ENCODE results near the gene CARD14. TPM values are rescaled to one million over a fixed set of nuclear protein-coding genes. Genes with fewer than 3 reads are reported as not detected.
"Not testable (repeated sequence)": the region's sequence is repeated elsewhere in the genome, so short reads cannot be mapped to it uniquely, and the experiment has no call there.

CARD14 gene
- polyA plus RNA-seq, 3 donors from 2014 or later = not detected

DNA sequence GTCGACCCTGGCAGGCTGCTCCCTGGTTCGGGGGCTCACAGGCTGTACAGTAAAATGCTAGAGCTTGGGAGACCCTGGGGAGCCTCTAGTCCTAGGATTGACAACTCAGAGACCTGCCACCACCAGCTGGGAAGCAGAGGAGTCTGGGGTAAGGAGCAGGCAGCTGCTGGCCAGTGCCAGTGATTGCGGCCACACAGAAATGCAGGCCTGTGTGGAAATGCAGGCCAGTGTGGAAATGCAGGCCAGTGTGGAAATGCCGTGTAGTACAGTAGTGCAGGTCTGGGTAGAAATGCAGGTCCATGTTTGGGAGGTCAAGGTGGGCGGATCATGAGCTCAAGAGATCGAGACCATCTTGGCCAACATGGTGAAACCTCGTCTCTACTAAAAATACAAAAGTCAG lies 26.8 kb downstream of the CARD14 start:
- Mint-ChIP-seq H3K36me3 (no peaks in the 10 kb centered on the region), H3K4me1 (no peaks in the 10 kb centered on the region), H3K4me3 (no peak overlapping the region), H3K27me3 (ENCODE audit: low read depth in 3 of 3) (peaks cover 0 to 7% (median 2%) of the 10 kb centered on the region in 3 donors), H3K27ac (no peak overlapping the region), H3K9me3 (no peaks in the 10 kb centered on the region)
- DNase-seq = no peak

DNA sequence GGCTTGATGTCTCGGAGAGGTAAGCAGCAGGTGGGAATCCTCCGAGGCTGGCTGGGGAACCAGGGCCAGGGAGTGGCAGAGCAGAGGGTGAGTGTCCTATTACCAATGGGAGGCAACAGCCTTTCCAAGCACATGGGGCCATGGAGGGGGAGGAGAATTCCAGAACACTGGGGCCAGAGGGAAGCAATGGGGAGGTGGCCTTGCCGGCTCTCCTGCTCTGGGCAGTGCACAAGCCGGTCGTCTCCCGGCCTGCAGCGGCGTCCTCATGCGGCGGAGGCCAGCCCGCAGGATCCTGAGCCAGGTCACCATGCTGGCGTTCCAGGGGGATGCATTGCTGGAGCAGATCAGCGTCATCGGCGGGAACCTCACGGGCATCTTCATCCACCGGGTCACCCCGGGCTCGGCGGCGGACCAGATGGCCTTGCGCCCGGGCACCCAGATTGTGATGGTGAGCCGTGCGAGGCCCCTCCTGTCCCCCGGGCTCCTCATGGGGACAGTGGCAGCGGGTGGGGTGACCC lies 28.4 kb downstream of the CARD14 start:
- DNase-seq = no peak
- Mint-ChIP-seq H3K4me1 (no peaks in the 10 kb centered on the region), H3K27me3 (ENCODE audit: low read depth in 3 of 3) (peaks cover 0 to 7% (median 2%) of the 10 kb centered on the region in 3 donors), H3K4me3 (no peak overlapping the region), H3K36me3 (no peaks in the 10 kb centered on the region), H3K27ac (no peak overlapping the region), H3K9me3 (no peaks in the 10 kb centered on the region)

DNA sequence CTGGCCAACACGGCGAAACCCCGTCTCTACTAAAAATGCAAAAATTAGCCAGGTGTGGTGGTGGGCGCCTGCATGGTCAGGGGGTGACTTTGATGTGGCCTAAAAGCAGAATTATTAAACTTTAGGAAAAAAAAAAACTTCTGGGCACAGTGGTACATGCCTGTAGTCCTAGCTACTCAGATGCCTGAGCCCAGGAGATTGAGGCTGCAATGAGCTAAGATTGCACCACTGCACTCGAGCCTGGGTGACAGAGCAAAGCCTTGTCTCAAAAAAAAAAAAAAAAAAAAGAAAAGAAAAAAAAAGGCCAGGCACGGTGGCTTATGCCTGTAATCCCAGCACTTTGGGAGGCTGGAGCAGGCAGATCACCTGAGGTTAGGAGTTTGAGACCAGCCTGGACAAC lies 29.5 kb downstream of the CARD14 start:
- DNase-seq; H3K27me3 Mint-ChIP-seq (ENCODE audit: low read depth in 3 of 3); H3K36me3 Mint-ChIP-seq: not testable (repeated sequence)

GRCh38 chr17:80201446-80201845 lies 31.6 kb downstream of the CARD14 start:
- H3K9me3 Mint-ChIP-seq = no peaks in the 10 kb centered on the region
- no peak overlapping the region for H3K27ac Mint-ChIP-seq
- no peak for DNase-seq
- no peak overlapping the region for H3K4me3 Mint-ChIP-seq
- no peaks in the 10 kb centered on the region for H3K36me3 Mint-ChIP-seq
- H3K4me1 Mint-ChIP-seq = no peaks in the 10 kb centered on the region
- peaks cover 0 to 4% (median 2%) of the 10 kb centered on the region in 3 donors for H3K27me3 Mint-ChIP-seq (ENCODE audit: low read depth in 3 of 3)

More for the DNA sequence above, 29.5 kb downstream of the CARD14 start:
- not testable (repeated sequence) for H3K4me3 Mint-ChIP-seq, H3K27ac Mint-ChIP-seq, H3K9me3 Mint-ChIP-seq, H3K4me1 Mint-ChIP-seq

GRCh38 chr17:80202197-80202596 lies 32.4 kb downstream of the CARD14 start:
- Mint-ChIP-seq H3K27ac (no peak overlapping the region), H3K36me3 (no peaks in the 10 kb centered on the region), H3K9me3 (no peaks in the 10 kb centered on the region), H3K27me3 (ENCODE audit: low read depth in 3 of 3) (peaks cover 0 to 3% (median 2%) of the 10 kb centered on the region in 3 donors), H3K4me1 (no peaks in the 10 kb centered on the region), H3K4me3 (no peak overlapping the region)
- no peak for DNase-seq

- H3K27ac Mint-ChIP-seq = no peak overlapping the region
- H3K27me3 Mint-ChIP-seq (ENCODE audit: low read depth in 3 of 3) = peaks cover 0 to 3% (median 0%) of the 10 kb centered on the region in 3 donors
- no peaks in the 10 kb centered on the region for H3K4me1 Mint-ChIP-seq
- H3K4me3 Mint-ChIP-seq = no peak overlapping the region
- no peaks in the 10 kb centered on the region for H3K9me3 Mint-ChIP-seq
- H3K36me3 Mint-ChIP-seq = no peaks in the 10 kb centered on the region
- no peak for DNase-seq
Measured at GRCh38 chr17:80203471-80203963, 33.7 kb downstream of the CARD14 start.

GRCh38 chr17:80204626-80205468 lies 35.0 kb downstream of the CARD14 start:
- no peaks in the 10 kb centered on the region for H3K36me3 Mint-ChIP-seq
- peaks cover 0 to 3% (median 0%) of the 10 kb centered on the region in 3 donors for H3K27me3 Mint-ChIP-seq (ENCODE audit: low read depth in 3 of 3)
- no peak for DNase-seq
- no peaks in the 10 kb centered on the region for H3K9me3 Mint-ChIP-seq
- no peaks in the 10 kb centered on the region for H3K4me1 Mint-ChIP-seq
- H3K27ac Mint-ChIP-seq = no peak overlapping the region
- no peak overlapping the region for H3K4me3 Mint-ChIP-seq

DNA sequence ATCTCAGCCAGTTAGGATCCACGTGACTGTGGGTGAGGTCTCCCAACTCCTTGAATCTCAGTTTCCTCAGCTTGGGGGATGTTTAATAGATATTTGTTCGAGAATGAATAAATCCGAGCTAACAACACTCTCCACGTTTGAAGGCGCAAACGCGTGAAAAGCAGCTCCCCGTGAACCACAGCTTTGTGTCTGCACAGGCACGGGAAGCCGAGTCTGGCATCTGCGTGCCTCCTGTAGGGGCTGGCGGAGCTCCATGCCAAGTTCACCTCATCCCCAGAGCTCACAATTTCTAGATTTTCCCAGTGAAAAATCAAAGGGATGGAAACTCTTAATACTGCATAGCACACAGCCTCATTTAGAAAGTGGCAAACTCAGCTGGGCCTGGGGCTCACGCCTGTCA lies 36.0 kb downstream of the CARD14 start:
- H3K9me3 Mint-ChIP-seq = no peaks in the 10 kb centered on the region

GRCh38 chr17:80208050-80208449 lies 38.2 kb downstream of the CARD14 start:
- H3K36me3 Mint-ChIP-seq = peaks cover 0 to 13% (median 4%) of the 10 kb centered on the region in 3 donors
- H3K27me3 Mint-ChIP-seq (ENCODE audit: low read depth in 3 of 3) = peaks cover 0 to 3% (median 2%) of the 10 kb centered on the region in 3 donors
- no peak overlapping the region for H3K4me3 Mint-ChIP-seq
- H3K27ac Mint-ChIP-seq = no peak overlapping the region
- H3K9me3 Mint-ChIP-seq = no peaks in the 10 kb centered on the region
- no peak for DNase-seq
- no peaks in the 10 kb centered on the region for H3K4me1 Mint-ChIP-seq

More for the DNA sequence above, 36.0 kb downstream of the CARD14 start:
- no peak for DNase-seq
- H3K4me3 Mint-ChIP-seq = no peak overlapping the region
- H3K4me1 Mint-ChIP-seq = no peaks in the 10 kb centered on the region
- peaks cover 0 to 3% (median 2%) of the 10 kb centered on the region in 3 donors for H3K27me3 Mint-ChIP-seq (ENCODE audit: low read depth in 3 of 3)
- peaks cover 0 to 5% (median 0%) of the 10 kb centered on the region in 3 donors for H3K36me3 Mint-ChIP-seq
- no peak overlapping the region for H3K27ac Mint-ChIP-seq

- H3K4me1 Mint-ChIP-seq = no peaks in the 10 kb centered on the region
- peaks cover 0 to 3% (median 2%) of the 10 kb centered on the region in 3 donors for H3K27me3 Mint-ChIP-seq (ENCODE audit: low read depth in 3 of 3)
- H3K9me3 Mint-ChIP-seq = no peaks in the 10 kb centered on the region
- H3K36me3 Mint-ChIP-seq = peaks cover 0 to 17% (median 4%) of the 10 kb centered on the region in 3 donors
- no peak overlapping the region for H3K4me3 Mint-ChIP-seq
- DNase-seq = no peak
- H3K27ac Mint-ChIP-seq = no peak overlapping the region
Measured at GRCh38 chr17:80209765-80210164, 39.9 kb downstream of the CARD14 start.

DNA sequence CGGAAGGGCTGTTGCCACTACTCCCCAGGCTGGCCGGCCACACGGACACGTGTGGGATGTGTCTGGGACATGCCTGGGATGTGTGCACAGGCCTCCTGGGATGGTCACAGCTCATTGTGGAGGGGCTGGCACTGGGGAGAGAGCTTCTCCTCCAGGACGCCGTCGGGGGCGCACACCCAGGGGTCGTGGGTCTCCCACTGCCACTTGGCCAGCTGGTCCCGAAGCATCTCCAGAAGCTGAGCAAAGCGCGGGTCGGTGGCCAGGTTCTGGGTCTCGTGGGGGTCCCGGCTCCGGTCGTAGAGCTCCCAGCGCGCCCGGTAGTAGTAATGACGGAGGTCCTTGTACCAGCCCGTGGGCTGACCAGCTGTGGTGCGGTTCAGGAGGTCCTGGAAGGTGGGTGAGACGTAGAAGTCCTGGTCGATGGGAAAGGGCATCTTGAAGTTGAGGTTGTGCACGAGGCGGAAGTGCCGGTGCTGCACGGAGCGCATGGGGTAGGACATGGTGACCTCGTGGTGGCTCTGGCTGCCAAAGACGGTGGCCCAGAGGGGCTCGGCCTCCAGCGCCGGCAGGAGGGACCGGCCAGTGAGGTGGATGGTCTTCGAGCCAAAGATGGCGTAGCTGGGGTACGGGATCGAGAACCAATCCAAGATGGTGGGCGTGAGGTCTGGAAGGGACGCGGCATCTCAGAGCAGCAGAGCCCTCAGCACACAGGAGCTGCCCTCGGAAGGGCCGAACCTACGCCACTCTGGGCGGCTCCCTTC lies 40.7 kb downstream of the CARD14 start:
- H3K4me3 Mint-ChIP-seq = no peak overlapping the region
- peaks cover 0 to 17% (median 4%) of the 10 kb centered on the region in 3 donors for H3K36me3 Mint-ChIP-seq
- H3K27ac Mint-ChIP-seq = no peak overlapping the region
- no peak for DNase-seq
- no peaks in the 10 kb centered on the region for H3K9me3 Mint-ChIP-seq
- H3K4me1 Mint-ChIP-seq = no peaks in the 10 kb centered on the region
- peaks cover 0 to 2% (median 2%) of the 10 kb centered on the region in 3 donors for H3K27me3 Mint-ChIP-seq (ENCODE audit: low read depth in 3 of 3)

DNA sequence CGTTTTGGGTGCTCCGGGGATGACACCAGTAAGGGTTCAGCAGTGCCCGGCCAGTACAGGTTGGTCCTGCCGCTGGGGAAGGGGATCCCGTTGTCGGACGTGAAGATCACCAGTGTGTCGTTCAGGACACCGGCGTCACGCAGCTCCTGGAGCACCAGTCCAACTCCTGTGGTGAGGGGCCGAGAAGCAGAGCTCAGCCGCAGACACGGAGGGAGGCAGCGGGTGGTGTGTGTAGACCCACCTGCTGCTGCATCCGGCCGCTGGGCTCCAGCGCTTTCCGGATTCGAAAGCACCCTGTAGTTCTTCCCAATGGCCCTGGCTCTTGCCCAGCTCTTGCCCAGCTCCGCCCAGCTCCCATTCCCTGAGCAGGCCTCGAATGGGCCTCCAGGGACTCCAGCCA lies 42.3 kb downstream of the CARD14 start:
- Mint-ChIP-seq H3K27ac (no peak overlapping the region), H3K4me1 (peaks cover under 1 to 2% of the 10 kb centered on the region in 2 donors), H3K9me3 (no peaks in the 10 kb centered on the region), H3K27me3 (ENCODE audit: low read depth in 3 of 3) (peaks cover 0 to 2% (median 0%) of the 10 kb centered on the region in 3 donors), H3K4me3 (no peak overlapping the region), H3K36me3 (peaks cover 0 to 26% (median 10%) of the 10 kb centered on the region in 3 donors)
- no peak for DNase-seq

DNA sequence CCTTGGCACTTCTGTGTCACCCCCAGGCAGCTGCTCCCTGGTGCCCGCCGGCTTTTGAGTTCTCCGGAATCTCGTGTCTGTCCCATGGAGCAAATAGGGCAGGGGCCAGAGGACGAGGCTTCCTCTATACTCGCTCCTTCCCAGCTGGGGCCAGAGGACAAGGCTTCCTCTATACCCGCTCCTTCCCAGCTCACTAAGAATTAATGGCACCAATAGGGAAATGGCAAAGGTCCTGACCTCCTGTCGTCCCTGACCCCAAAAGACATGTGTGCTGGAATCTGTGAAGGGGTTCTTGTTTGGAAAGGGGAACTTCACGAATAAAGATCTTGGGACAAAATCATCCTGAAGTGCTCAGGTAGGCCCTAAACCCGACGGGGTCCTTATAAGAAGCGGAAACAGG lies 42.7 kb downstream of the CARD14 start:
- peaks cover 4 to 6% of the 10 kb centered on the region in 2 donors for H3K4me1 Mint-ChIP-seq
- peaks cover 0 to 2% (median 0%) of the 10 kb centered on the region in 3 donors for H3K27me3 Mint-ChIP-seq (ENCODE audit: low read depth in 3 of 3)
- peaks cover 0 to 30% (median 10%) of the 10 kb centered on the region in 3 donors for H3K36me3 Mint-ChIP-seq
- H3K9me3 Mint-ChIP-seq = no peaks in the 10 kb centered on the region
- no peak overlapping the region for H3K27ac Mint-ChIP-seq
- DNase-seq = no peak
- no peak overlapping the region for H3K4me3 Mint-ChIP-seq

Measured in immature natural killer cell (primary cell).